Stimulated activated CD4-positive, alpha-beta T cell treated with anti-CD3 and anti-CD28 coated beads, Interleukin-1b, Interleukin-23, amount 100 ng/mL, for 4 hours (primary cell): ENCODE results near the gene NRM.
"Not testable (repeated sequence)": the region's sequence is repeated elsewhere in the genome, so short reads cannot be mapped to it uniquely, and the experiment has no call there.

Source experiments
- DNase-seq, 2 donors: peaks; one replicate each; pipeline ENCODE4 v3.0.0-alpha.2; 2020; ENCODE audit warnings: low read depth in 2 of 2

Gene NRM

GRCh38 chr6:30720738-30721197 lies 30.0 kb upstream of the NRM start:
- peak; percentile 38 to 61 for DNase-seq

DNA sequence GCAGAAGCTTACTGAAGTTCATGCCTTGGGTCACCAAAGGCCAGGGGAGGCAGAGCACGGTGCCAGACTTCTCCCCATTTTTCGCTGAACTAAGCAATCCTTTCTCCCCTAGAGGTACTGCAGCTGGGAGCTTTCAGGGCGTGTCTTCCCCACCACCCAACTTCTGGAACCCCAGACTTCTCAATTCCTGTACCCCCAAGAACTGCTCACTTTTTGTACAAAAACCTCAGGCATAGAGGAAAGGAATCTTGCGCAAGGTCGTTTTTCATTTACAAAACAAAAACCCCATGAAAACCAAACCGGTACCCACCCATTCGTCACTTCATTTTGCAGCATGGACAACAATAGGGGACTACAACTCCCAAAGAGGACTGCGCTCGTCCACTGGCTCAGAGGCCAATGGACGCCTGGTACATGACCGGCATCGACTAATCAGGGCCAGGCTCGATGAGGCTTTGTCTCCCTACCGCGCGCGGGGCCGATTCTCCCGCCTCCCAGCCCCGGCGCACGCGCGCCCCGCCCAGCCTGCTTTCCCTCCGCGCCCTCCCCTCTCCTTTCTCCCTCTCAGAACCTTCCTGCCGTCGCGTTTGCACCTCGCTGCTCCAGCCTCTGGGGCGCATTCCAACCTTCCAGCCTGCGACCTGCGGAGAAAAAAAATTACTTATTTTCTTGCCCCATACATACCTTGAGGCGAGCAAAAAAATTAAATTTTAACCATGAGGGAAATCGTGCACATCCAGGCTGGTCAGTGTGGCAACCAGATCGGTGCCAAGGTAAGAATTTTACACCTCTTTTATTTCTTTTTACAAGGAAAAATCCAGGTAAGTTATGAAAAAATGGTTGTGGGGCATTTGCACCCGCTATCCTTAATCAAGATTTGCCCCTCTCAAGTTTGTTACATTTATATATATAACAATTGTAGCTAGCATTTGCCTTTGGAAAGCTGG lies 29.3 kb upstream of the NRM start, which contains the start of gene TUBB:
TSS of gene TUBB (plus strand) at position 562 of the 947 bp plus-strand sequence. CDS start at position 717, 155 bp downstream.
- peak; percentile 90 to 91 for DNase-seq

DNA sequence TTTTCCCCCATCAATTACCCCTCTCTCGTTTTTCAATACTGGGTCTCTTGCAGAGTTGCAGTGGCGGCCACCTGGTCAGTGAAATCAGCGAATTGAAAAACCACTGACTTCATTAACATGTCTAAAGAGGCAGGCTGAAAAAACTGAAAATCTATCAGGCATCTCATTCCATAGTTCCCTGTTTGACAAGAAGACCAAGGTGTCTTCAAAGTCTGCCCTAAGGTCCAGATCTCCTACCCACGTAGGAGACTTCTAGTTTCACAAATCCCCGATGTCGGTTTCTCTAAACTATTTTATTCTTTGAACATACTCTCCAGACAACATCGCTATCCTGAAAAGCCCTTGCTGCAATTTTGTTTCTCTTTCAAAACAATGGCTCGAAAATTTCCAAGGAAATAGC lies 28.6 kb upstream of the NRM start:
- DNase-seq = no peak

GRCh38 chr6:30717845-30718720 lies 27.3 kb upstream of the NRM start:
- not testable (repeated sequence) for DNase-seq

DNA sequence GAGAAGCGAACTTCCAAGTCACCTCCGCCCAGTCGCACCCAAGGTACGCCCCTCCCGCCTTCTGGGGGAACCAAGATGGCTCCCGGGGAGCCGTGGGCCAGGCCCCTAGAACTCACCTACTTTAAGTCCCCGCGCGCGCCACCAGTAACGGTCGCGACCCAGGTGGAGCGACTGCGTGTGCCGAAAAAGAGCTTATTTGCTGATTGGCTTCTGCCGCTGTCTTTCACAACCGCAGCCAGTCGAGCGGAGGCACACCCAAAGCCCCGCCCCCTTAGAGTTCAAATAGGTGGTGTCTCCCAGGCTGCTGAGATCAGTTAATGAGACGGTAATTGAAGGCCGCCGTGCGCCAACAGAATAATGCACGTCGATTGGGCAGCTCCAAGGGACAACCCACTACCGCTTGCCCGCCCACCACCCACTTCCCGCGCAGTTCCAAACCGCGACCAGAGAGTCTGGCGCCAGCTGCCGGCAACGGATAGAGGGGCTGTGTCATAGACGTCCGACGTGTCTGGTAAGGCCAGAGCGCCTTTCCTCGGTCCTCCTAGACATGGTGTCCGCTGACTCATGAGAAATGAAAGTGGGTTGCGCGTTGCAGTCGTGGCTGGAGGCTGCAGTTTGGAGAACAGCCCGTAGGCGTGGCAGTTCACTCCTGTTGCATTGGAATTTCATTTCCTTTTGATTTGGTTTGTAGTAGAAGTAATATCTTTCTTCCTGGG lies 26.5 kb upstream of the NRM start, which contains the start of gene MDC1:
TSS of gene MDC1 (minus strand) at position 153 of the 716 bp plus-strand sequence. CDS start 2,106 bp downstream, outside the sequence.
- peak; percentile 94 to 97 for DNase-seq

- DNase-seq = no peak
These were observed 26.0 kb upstream of the NRM start for GRCh38 chr6:30716879-30717128.

GRCh38 chr6:30714263-30714662 lies 23.5 kb upstream of the NRM start:
- DNase-seq = no peak

DNA sequence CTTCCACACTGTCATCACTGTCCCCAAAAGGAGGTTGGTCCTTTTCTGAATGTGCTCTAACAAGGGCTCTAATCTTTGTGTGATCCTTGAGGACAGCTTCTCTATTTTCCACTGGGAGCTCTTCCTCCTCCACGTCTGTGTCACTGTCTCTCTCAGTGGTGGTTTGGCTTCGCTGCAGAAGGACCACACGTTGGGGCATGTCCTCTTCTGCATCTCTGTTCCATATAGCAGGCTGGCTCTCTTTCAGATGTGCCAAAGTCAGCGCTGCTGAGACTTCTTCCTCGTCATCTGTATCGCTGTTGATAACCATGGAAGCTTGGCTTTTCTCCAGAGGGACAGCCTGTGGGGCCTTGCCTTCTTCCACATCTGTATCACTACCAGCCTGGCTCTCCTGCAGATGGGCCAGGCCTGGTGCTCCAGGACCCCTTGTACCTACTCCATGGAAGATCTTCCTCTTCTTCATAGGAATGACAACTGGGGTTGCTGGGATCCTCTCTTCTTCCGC lies 21.7 kb upstream of the NRM start:
- DNase-seq = no peak

DNA sequence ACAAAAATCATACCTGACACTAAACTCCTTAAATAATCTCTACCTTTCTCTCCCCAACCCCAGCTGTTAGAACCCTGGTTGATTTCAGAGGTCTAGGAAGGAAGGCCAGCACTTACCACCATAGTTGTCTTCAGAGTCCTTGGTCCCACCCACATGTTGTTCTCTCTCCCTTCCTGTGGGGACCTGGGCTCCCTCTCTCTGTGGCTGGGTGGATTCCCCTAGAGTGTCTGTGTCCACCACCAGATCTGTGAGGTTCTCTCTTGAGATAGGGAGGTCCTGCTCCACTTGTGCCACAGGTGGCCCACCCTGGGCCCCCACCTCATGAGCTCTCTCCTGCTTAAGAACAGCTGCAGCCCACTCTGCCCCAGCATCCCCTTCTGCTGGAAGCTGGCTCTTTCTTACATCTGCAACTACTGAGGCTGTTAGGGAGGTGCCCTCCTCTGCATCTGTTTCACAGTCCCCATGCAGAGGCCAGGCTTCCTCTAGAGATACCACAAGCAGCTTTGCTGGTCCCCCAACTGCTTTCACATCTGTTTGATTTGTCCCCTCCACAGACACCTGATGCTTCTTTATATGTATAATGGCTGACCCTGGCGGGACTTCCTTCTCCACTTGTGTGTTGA lies 21.1 kb upstream of the NRM start:
- no peak for DNase-seq

DNA sequence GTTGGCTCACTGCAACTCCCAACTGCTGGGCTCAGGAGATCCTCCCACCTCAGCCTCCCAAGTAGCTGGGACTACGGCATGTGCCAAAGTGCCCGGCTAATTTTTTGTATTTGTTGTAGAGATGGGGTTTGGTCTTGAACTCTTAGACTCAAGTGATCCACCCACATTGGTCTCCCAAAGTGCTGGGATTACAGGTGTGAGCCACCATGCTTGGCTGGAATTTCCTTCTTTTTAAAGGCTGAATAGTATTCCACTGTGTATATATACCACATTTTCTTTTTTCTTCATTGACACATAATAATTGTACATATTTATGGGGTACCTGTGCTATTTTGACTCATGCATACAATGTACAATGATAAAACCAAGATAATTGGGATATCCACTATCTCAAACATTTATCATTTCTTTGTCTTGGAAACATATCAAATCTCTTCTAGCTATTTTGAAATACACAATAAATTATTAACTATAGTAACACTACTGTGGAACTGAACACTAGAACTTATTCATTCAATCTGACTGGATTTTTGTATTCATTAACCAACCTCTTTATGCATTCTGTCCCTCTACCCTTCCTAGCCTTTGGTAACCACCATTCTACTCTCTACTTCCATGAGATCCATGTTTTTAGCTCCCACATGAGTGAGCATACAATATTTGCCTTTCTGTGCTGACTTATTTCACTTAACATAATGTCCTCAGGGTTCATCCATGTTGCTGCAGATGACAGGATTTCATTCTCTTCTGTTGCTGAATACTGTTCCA lies 18.5 kb upstream of the NRM start:
- DNase-seq = no peak

DNA sequence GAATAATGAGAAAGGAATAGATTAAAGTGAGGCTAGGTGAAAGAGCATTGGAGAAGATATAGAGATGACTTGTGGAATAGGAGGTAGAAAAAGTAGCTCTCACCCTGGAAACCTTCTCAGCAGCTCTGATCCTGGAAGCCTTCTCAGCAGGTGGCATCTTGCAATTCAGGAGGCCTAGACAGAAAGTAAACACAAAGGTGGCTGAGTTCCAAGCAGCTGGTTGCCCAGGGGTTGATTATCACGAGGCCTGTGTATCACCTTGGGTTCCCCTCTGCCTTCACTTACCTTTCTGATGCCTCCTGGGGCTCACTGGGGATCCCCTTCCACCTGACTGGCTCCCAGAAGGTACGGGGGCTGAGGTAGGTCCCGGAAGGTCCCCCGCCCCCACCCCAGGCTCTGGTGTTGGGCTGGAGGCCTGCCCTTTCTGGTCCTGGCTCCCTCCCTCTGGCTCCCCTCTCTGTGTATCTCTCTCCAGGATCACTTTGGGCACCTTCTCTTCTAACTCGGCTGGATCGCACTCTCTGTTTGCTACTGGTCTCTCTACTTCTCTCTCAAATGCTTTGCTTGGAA lies 16.6 kb upstream of the NRM start:
- no peak for DNase-seq

DNA sequence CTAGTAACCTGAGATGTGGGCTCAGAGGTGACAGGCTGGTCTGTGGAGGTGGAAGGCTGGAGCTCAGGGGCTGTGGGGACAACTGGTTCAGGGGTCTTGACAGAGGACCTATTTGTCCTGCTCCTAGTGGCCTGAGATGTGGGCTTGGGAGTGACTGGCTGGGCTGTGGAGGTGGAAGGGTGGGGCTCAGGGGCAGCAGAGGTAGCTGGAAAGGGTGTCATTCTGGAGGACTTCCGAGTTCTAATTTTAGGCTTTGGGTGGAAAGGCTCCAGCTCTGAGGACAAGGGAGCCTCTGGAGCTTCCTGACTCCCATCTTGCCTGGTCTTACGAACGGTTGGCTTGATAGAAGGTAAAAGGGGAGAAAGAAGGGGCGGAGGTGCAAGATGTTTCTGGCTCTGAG lies 14.8 kb upstream of the NRM start:
- DNase-seq = no peak

- no peak for DNase-seq
These were observed 13.0 kb upstream of the NRM start for GRCh38 chr6:30703821-30704220.

- DNase-seq = no peak
These were observed 12.2 kb upstream of the NRM start for GRCh38 chr6:30703011-30703410.

- DNase-seq = no peak
These were observed 9.6 kb upstream of the NRM start for GRCh38 chr6:30700340-30700739.

DNA sequence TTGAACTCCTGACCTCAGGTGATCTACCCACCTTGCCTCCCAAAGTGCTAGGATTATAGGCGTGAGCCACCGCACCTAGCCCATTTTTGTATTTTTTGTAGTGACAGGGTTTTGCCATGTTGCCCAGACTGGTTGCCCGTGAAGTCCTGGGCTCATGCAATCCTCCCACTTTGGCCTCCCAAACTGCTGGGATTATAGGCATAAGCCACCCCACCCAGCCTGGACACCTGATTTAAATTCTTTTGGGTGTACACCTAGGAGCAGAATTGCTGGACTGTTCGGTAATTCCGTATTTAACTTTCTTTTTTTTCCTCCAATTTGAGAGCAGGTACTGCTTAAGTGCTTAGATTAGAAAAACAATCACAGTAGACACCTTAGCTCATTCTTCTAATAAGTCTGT lies 5.6 kb upstream of the NRM start:
- DNase-seq = no peak

- DNase-seq = no peak
These were observed 544 bp upstream of the NRM start for GRCh38 chr6:30691208-30691847.

DNA sequence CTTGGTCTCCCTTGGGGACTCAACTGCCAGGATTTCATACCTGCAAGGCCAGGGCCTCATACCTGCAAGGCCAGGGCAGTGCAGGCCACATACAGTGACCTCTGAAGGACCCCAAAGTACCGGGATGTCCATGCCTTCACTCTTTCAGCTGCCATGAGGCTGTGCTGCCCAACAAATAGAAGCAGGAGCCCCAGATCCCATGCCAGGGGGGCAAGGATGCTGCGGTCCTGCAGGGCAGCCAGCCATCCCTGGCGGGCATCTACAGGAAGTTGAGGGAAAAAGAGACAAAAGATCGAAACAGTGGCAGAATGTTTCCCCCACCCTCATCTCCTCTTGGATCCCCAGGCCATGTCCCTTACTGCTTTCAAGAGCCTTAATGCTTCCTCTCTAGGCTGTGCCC lies 799 bp downstream of the NRM start:
- DNase-seq = no peak

- no peak for DNase-seq
These were observed 1.5 kb downstream of the NRM start for GRCh38 chr6:30689022-30689865.
